Measurements from ENCODE around the gene ZNF76. TPM values are rescaled to one million over a fixed set of nuclear protein-coding genes. Genes with fewer than 3 reads are reported as not detected.

The ZNF76 gene
- total and polyA plus RNA-seq, 9 of the 15 experiments (the other 6 are each of a cell fraction or from before 2014, with no cell fraction given): 1.2 to 17.8 (median 10.7) TPM

- Histone ChIP-seq H3K27me3 (ENCODE audit: control insufficient read depth in 2 of 2, insufficient read depth in 2 of 2, low read length in 2 of 2) (no peaks in the 10 kb centered on the region), H3K9ac (ENCODE audit: insufficient read depth in 1 of 2, low read depth in 2 of 2, low read length in 2 of 2) (peak overlapping the region in 1 of 2 experiments; percentile 19; a peak in 1 of 4 replicates), H3K79me2 (ENCODE audit: control insufficient read depth, insufficient read depth, low read length) (no peaks in the 10 kb centered on the region), H3K4me1 (replicated peaks in 1 of 2; ENCODE audit: control insufficient read depth in 2 of 2, insufficient read depth in 2 of 2, low read length in 2 of 2) (peaks cover 4 to 15% of the 10 kb centered on the region in 2 experiments; a peak in 4 of 5 replicates), H3K4me2 (ENCODE audit: insufficient read depth, low read length) (no peak overlapping the region), H3K27ac (ENCODE audit: extremely low read depth, low read depth, low read length) (no peak overlapping the region), H3K9me3 (replicated peaks; ENCODE audit: control insufficient read depth, insufficient read depth, low read depth, low read length) (no peaks in the 10 kb centered on the region), H2AFZ (ENCODE audit: low read depth, low read length) (no peak overlapping the region), H3K9me1 (ENCODE audit: control insufficient read depth, insufficient read depth, low read length) (no peaks in the 10 kb centered on the region), H3K4me3 (no peak overlapping the region), H3K36me3 (ENCODE audit: control insufficient read depth, insufficient read depth, low read length) (peaks cover 4% of the 10 kb centered on the region; the same call in 1 of the 3 replicates), H4K20me1 (replicated peaks; ENCODE audit: control insufficient read depth, insufficient read depth, low read length) (0 out of 2 replicates have a peak, but pooled peaks cover 4% of the 10 kb centered on the region)
- FAIRE-seq (no peak), DNase-seq (ENCODE audit: extremely low read depth in 1 of 4, low spot score in 3 of 4) (no peak), ATAC-seq (no peak)
- in situ Hi-C loops (cut with MboI) (loop anchor here (10.0 kb wide), 1 partner anchor 145 kb away; the partner anchor contains the start of gene FANCE), intact Hi-C loops (cut with micrococcal nuclease) (no loop called here)
- 59% methylated on average over 9 of the region's 9 CpGs for WGBS (ENCODE audit: insufficient coverage, low coverage, missing lambda C conversion rate)
- ChIA-PET POLR2A (interaction anchor here (0.6 to 2.4 kb wide), 5 partner anchors 9 to 500 kb away, joined by 3 to 10 read pairs (median 4); no protein-coding TSS in a partner anchor), CTCF (ENCODE audit: low intra/inter-chr PET ratio) (no interaction called here)
- no TSS peak for BruUV-seq (replicated peaks)
- TF ChIP-seq NUFIP1 (IDR thresholded peaks at IDR 0.05; ENCODE audit: partially characterized antibody): no peak
- TF ChIP-seq CCAR2 (IDR thresholded peaks at IDR 0.05; ENCODE audit: low read depth, low read length): no peak
- TF ChIP-seq CTCF (IDR thresholded peaks at IDR 0.05 in 2 of 3, conservative IDR thresholded peaks at IDR 0.05 in 1 of 3; ENCODE audit: insufficient read depth in 2 of 3, low read depth in 1 of 3, low read length in 3 of 3): no peak
- TF ChIP-seq ZNF212 (CRISPR knock-in tag; IDR thresholded peaks at IDR 0.05): no peak
- no peak for TF ChIP-seq ZNF121 (CRISPR knock-in tag; conservative IDR thresholded peaks at IDR 0.05)
- TF ChIP-seq GTF2F1 (IDR thresholded peaks at IDR 0.05; ENCODE audit: low read depth, low read length): no peak
- no peak for TF ChIP-seq ZNF124 (CRISPR knock-in tag; IDR thresholded peaks at IDR 0.05)
- TF ChIP-seq THRAP3 (IDR thresholded peaks at IDR 0.05; ENCODE audit: borderline replicate concordance): no peak
- no peak for TF ChIP-seq E4F1 (CRISPR knock-in tag; IDR thresholded peaks at IDR 0.05; ENCODE audit: borderline replicate concordance)
- TF ChIP-seq AFF1 (IDR thresholded peaks at IDR 0.05; ENCODE audit: low read depth in 1 of 2, partially characterized antibody in 2 of 2): no peak
- no peak for TF ChIP-seq HDAC6 (IDR thresholded peaks at IDR 0.05; ENCODE audit: low read depth, low read length)
- TF ChIP-seq RBBP5 (IDR thresholded peaks at IDR 0.05; ENCODE audit: borderline replicate concordance, insufficient read depth, low read length, poor library complexity, severe bottlenecking): no peak
- TF ChIP-seq SRF (CRISPR knock-in tag; IDR thresholded peaks at IDR 0.05): no peak
Measured at GRCh38 chr6:35309611-35310264, 50.2 kb downstream of the ZNF76 start.

All from K562 (cell line).